Adrenal gland (tissue), 5 donors: ENCODE results near the gene KCNT1.

Experiments
- CTCF ChIP-seq, 6 experiments: fragments of 450-650 bp in 4 of 6; fragments of 200-600 bp in 2 of 6; sonication (generic) in 1 of 6; IDR thresholded peaks; 1 replicate in 5 of 6; 2 replicates in 1 of 6; pipeline versions ENCODE4 v1.5.1 to v1.8.0; 2016 to 2021; ENCODE audit warnings: antibody characterized with exemption in 6 of 6, mild to moderate bottlenecking in 2 of 6, moderate library complexity in 1 of 6
- POLR2A ChIP-seq, 2 donors: fragments of 450-650 bp; IDR thresholded peaks; one replicate each; pipeline ENCODE4 v1.6.1; 2017; ENCODE audit warnings: antibody characterized with exemption in 2 of 2, mild to moderate bottlenecking in 2 of 2, moderate library complexity in 1 of 2
- donor health status: DM: no; HTN: no; CAD: no.

DNA sequence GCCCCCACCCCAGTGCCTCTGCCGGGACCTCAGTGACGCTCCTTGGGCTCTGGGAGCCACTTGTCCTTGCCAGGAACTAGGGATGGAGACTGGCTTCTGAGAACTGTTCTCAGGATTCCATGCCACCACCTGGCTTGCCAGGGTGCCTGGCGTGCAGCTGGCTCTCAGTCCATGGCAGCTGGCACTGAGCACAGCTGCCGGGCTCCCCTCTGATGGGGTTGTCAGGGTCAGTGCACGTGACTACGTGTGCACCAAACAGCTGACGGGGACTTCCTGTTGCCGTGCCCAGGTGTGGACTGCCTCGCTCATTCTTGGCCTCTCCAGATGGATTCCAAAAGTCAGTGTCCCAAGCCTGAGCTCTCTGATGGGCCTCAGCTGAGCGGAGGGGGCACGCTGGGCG is 9.4 kb downstream of the KCNT1 start:
- no peak for TF ChIP-seq CTCF (IDR thresholded peaks at IDR 0.05)
- TF ChIP-seq POLR2A (IDR thresholded peaks at IDR 0.05) = no peak
